Stimulated activated effector memory CD8-positive, alpha-beta T cell treated with anti-CD3 and anti-CD28 coated beads, Interleukin-12 subunit alpha, Interleukin-12 subunit beta, amount 100 ng/mL, for 72 hours (primary cell): Measurements from ENCODE around the gene IGFLR1.

Source experiments
- ATAC-seq: fragments of 150-1000 bp; cut with Tn5 transposase; 2 replicates; pipeline ENCODE4 v1.10.0; 2021
- DNase-seq, 2 donors: peaks; one replicate each; pipeline ENCODE4 v3.0.0; 2021 to 2022; ENCODE audit warnings: low spot score in 2 of 2
- H3K27ac Mint-ChIP-seq: one replicate; pipeline ENCODE4 v1.8.0; 2022; ENCODE audit warnings: mild to moderate bottlenecking, mixed read lengths
- H3K36me3 Mint-ChIP-seq: one replicate; pipeline ENCODE4 v1.8.0; 2022; ENCODE audit warnings: mild to moderate bottlenecking, mixed read lengths
- H3K4me1 Mint-ChIP-seq: one replicate; pipeline ENCODE4 v1.8.0; 2022; ENCODE audit warnings: mixed read lengths
- H3K4me3 Mint-ChIP-seq: one replicate; pipeline ENCODE4 v1.8.0; 2022; ENCODE audit warnings: mild to moderate bottlenecking, mixed read lengths
- H3K9me3 Mint-ChIP-seq: one replicate; pipeline ENCODE4 v1.8.0; 2022; ENCODE audit warnings: mixed read lengths

The IGFLR1 gene

DNA sequence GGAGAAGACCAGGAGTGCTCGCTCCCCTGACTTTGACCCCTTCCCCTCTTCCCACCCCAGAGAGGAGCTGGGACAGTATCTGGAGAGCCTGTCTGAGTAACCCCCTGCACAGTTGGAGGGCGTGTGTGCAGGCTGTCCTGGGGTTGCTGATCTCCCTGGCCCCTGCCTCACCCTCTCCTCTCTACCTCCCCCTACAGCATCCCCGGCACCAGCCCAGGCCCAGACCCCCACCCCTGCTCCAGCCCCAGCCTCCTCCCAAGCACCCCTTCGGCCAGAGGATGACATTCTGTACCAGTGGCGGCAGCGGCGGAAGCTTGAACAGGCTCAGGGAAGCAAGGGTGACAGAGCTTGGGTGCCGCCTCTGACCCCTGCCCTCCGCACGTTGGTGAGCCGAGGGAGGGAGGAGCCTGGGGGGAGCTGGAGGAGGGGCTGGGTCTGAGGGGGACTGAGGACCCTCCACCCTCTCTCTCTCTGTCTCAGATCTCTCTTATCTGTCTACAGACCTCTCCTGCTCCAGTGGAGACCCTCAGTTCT lies 24.4 kb upstream of the IGFLR1 start:
- no peaks in the 10 kb centered on the region for H3K4me1 Mint-ChIP-seq
- peak; percentile 8 for ATAC-seq
- H3K9me3 Mint-ChIP-seq = no peaks in the 10 kb centered on the region
- peaks cover 58% of the 10 kb centered on the region for H3K36me3 Mint-ChIP-seq
- H3K27ac Mint-ChIP-seq = no peak overlapping the region
- H3K4me3 Mint-ChIP-seq = no peak overlapping the region
- DNase-seq = no peak

DNA sequence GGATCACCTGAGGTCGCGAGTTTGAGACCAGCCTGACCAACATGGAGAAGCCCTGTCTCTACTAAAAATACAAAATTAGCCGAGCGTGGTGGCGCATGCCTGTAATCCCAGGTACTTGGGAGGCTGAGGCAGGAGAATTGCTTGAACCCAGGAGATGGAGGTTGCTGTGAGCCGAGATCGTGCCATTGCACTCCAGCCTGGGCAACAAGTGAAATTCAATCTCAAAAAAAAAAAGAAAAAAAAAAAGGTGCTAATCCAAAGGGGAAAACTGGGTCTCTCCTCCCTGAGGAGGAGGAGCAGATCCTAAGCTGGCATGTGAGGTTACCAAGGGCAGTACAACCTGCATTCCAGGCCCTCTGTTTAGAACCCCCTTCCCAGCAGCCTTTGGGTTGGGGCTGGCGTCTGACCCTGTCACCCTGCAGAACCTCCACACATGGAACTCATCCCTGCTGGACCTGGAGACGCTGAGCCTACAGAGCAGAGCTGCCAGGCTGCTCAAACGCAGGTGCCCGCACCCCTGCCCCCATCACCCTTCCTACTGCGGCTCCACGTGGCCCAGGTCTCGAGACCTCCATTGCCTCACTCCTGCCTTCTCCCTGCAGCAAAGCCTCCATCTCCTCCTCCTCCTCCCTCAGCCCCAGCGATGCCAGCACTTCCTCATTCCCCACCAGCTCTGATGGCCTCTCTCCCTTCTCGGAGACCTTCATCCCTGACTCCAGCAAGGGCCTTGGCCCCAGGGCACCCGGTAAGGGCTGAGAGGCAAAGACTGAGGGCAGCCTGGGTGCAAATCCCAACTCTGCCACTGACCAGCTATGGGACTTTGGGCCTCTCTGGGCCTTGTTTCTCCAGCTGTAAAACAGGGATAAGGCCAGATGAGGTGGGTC lies 22.4 kb upstream of the IGFLR1 start:
- ATAC-seq = no peak
- Mint-ChIP-seq H3K4me3 (no peak overlapping the region), H3K9me3 (no peaks in the 10 kb centered on the region), H3K27ac (no peak overlapping the region), H3K4me1 (peaks cover 2% of the 10 kb centered on the region), H3K36me3 (peaks cover 55% of the 10 kb centered on the region)
- DNase-seq = no peak

GRCh38 chr19:35760711-35761349 lies 18.6 kb upstream of the IGFLR1 start:
- peaks cover 57% of the 10 kb centered on the region for H3K36me3 Mint-ChIP-seq
- no peak overlapping the region for H3K27ac Mint-ChIP-seq
- DNase-seq (no peak), ATAC-seq (no peak)
- peaks cover 32% of the 10 kb centered on the region for H3K4me1 Mint-ChIP-seq
- H3K9me3 Mint-ChIP-seq = no peaks in the 10 kb centered on the region
- H3K4me3 Mint-ChIP-seq = no peak overlapping the region

DNA sequence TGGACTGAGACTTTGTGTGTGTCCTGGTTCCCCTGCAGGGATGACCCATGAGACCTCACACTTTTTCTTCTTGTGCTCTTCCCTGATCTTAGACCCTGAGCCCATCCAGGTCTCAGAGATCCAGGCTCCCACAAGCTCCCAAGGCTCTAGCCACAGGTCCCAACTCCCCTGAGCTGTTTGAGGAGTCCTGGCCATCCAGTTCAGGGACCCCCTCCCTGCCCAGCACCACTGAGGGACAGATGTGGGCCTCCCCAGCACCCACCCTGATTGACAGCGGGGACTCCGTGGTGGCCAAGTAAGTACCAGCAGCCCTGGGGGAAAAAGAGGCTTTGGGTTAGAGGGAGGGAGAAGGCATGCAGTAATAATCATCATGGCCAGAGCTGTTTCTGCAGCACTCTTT lies 17.4 kb upstream of the IGFLR1 start:
- H3K4me1 Mint-ChIP-seq = peaks cover 39% of the 10 kb centered on the region
- ATAC-seq (no peak), DNase-seq (no peak)
- H3K36me3 Mint-ChIP-seq = peaks cover 54% of the 10 kb centered on the region
- no peak overlapping the region for H3K27ac Mint-ChIP-seq
- H3K4me3 Mint-ChIP-seq = peak overlapping the region; percentile 93
- no peaks in the 10 kb centered on the region for H3K9me3 Mint-ChIP-seq

DNA sequence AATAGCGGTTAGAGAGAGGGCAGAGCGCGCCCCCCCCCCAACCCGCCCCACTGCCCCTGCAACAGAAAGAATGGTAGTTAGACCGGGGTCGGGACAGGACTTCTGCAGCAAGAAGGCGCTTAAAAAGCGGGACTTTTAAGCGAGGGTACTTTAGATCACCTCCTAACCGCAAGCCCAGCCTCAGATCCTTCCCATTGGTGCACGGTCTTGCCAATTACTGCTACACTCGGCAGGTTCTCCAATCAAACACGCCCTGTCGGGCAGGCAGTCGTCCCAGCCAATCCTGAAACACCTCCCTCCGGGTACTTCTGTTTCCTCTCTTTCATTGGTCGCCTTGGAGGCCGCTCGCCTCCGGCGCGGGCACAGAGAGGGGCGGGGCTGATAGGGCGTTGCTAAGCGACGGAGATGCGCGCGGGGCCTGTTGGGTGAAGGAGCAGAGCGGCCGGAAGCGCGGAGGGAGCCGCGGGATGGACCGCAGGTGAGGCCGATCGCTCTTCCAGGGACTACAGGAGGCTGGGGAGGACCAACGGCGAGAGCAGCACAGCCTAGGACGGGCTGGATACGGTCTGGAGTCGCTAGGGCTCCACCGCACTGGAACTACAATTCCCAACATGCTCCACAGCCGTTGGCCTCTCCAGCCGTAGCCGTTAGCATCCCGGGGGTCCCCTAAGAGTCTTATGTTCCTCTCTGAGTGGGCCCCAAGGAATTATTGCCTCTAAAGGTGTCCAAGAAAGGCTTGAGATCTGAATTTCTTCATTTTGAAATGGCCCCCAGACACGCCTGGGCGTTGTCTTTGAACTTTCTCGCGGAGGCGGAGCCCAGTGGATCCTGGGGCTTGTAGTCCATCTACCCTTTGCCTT lies 15.7 kb upstream of the IGFLR1 start, which contains the start of gene PROSER3:
Gene PROSER3 (plus strand): TSS at position 428 of the 860 bp plus-strand sequence. CDS start 40 bp downstream, at position 468.
- peak within 1 kb of the TSS; percentile 93 for H3K4me3 Mint-ChIP-seq
- peak; percentile 96 to 99 for DNase-seq
- H3K9me3 Mint-ChIP-seq = no peaks in the 10 kb centered on the region
- peak within 1 kb of the TSS; percentile 97 for H3K27ac Mint-ChIP-seq
- ATAC-seq = peak; percentile 97
- H3K36me3 Mint-ChIP-seq = peaks cover 41% of the 10 kb centered on the region
- H3K4me1 Mint-ChIP-seq = peaks cover 40% of the 10 kb centered on the region

GRCh38 chr19:35757231-35757748 lies 15.0 kb upstream of the IGFLR1 start:
- no peaks in the 10 kb centered on the region for H3K9me3 Mint-ChIP-seq
- ATAC-seq = peak; percentile 11
- peak overlapping the region; percentile 93 for H3K4me3 Mint-ChIP-seq
- peaks cover 34% of the 10 kb centered on the region for H3K36me3 Mint-ChIP-seq
- H3K4me1 Mint-ChIP-seq = peaks cover 40% of the 10 kb centered on the region
- DNase-seq = peak in 1 of 2 donors; percentile 71
- H3K27ac Mint-ChIP-seq = peak overlapping the region; percentile 97

DNA sequence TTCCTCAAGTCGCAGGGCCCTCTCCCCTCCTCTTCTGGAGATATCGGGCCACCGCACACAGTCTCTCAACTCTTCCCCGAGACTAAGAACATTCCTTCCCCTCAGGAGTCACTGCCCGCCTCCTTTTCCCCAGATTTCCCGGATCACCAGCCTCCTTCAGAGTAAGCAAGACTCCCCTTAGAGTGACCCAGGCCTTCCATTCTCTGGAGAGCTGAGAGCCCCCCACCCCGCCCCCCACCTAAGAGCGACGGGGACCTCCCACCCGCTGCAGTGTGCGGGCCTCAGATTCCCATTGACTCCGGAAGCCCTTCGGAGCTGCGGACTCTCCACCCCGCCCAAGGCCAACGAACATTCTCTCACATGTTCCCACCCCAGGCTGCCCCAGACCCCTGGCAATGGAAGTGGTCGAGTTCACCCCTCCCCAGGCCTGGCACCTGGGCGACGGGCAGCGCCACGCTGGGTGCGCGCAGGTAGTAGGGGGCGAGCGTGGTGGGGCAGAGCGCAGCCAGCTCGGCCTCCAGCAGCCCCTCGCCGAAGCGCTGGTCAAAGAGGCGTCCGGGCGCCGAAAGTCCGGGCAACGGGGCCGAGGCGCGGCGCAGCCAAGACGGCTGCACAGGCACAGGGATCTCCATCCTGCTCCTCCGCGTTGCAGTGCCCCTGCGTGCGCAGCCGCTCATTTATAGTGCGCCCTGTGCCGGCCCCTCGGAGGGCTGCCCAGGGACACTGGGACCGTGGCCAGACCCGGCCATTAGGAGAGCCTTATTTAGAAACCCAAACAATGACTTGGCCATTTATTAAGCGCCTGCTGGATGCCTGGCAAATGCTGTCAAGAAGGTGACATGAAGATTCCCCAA lies 14.4 kb upstream of the IGFLR1 start, which contains the start of gene HSPB6:
Gene HSPB6 (minus strand): TSS at position 653 of the 854 bp plus-strand sequence. CDS start 21 bp downstream, at position 632.
- H3K4me3 Mint-ChIP-seq = peak within 1 kb of the TSS; percentile 93
- peaks cover 40% of the 10 kb centered on the region for H3K4me1 Mint-ChIP-seq
- H3K27ac Mint-ChIP-seq = peak within 1 kb of the TSS; percentile 97
- ATAC-seq (no peak), DNase-seq (no peak)
- H3K36me3 Mint-ChIP-seq = peaks cover 28% of the 10 kb centered on the region
- no peaks in the 10 kb centered on the region for H3K9me3 Mint-ChIP-seq

DNA sequence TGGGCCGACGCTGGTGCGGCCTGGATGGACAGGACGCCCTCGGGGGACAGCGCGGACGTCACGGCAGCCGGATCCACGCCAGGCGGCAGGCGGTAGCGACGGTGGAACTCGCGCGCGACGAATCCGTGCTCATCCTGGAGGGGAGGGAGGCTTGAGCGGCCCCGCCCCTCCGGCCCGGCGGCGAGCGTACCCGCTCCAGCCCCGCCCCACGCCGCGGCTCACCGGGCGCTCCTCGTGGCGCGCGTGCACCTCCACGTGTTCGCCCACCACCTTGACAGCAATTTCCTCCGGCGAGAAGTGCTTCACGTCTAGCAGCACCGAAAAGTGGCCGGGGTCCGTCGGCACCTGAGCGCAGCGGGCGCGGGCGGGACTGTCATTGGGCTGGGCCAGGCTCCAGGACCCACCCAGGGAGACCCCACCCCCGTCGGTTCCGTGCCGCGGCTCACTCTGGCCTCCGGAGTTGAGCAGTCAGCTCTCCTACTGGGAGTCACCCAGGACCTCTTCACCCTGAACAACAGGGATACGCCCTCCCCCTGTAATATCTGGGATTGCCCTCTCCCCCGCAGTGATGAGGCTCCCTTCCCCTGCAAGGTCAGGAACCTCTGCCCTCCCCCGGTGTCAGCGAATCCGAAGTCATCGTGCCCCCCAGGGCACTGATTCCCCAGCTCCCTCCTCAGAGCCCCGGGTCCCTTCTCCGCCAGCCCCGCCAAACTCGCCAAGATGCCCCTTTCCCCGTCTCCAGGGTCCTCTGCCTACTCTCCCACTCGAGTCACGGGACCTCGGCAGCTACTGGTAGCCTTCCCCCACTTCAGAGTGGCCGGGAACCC lies 13.5 kb upstream of the IGFLR1 start:
- ATAC-seq (no peak), DNase-seq (no peak)
- H3K9me3 Mint-ChIP-seq = no peaks in the 10 kb centered on the region
- H3K27ac Mint-ChIP-seq = no peak overlapping the region
- H3K4me3 Mint-ChIP-seq = peak overlapping the region; percentile 40
- H3K36me3 Mint-ChIP-seq = peaks cover 28% of the 10 kb centered on the region
- H3K4me1 Mint-ChIP-seq = peaks cover 40% of the 10 kb centered on the region

- Mint-ChIP-seq H3K36me3 (peaks cover 28% of the 10 kb centered on the region), H3K4me3 (peak overlapping the region; percentile 19), H3K4me1 (peaks cover 42% of the 10 kb centered on the region), H3K9me3 (no peaks in the 10 kb centered on the region), H3K27ac (no peak overlapping the region)
- ATAC-seq (no peak), DNase-seq (no peak)
Measured at GRCh38 chr19:35755131-35755549, 12.9 kb upstream of the IGFLR1 start.

- DNase-seq = no peak
- H3K27ac Mint-ChIP-seq = no peak overlapping the region
Measured at GRCh38 chr19:35754370-35755130, 12.3 kb upstream of the IGFLR1 start.

DNA sequence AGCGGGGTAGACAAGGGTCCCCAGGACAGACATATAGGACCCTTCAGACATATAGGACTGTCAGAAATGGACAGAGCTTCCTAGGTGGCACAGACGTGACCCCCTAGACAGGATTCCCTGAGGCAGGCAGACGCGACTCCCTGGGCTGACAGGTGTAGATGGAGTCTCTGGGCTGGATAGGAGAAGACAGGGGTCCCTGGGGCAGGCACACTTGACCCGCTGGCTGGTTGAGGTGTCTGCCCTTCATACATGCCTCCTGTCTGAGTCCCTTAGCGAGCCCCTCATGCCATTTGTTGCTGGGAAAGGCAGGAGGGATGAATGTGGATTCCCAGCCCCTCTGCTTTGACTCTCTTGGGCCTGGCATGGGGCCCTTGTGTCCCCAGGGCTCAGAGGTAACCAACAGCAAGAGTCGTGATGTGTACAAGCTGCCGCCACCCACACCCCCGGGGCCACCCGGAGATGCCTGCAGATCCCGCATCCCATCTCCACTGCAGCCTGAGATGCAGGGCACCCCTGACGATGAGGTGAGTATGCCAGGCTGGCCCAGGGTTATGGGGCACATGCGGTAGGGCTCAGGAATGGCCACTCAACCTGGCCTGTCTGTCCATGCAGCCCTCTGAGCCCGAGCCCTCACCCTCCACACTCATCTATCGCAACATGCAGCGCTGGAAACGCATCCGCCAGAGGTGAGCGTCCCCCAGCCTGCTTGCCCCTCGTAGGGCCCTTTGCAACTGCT lies 11.6 kb upstream of the IGFLR1 start:
- Mint-ChIP-seq H3K9me3 (no peaks in the 10 kb centered on the region), H3K27ac (no peak overlapping the region), H3K4me1 (peaks cover 45% of the 10 kb centered on the region), H3K4me3 (no peak overlapping the region), H3K36me3 (peaks cover 23% of the 10 kb centered on the region)
- ATAC-seq (no peak), DNase-seq (no peak)

More at GRCh38 chr19:35754370-35755130, 12.3 kb upstream of the IGFLR1 start:
- peaks cover 26% of the 10 kb centered on the region for H3K36me3 Mint-ChIP-seq
- H3K4me1 Mint-ChIP-seq = peaks cover 45% of the 10 kb centered on the region
- peak overlapping the region; percentile 19 for H3K4me3 Mint-ChIP-seq
- ATAC-seq = no peak
- no peaks in the 10 kb centered on the region for H3K9me3 Mint-ChIP-seq

- ATAC-seq = no peak
- no peak for DNase-seq
- Mint-ChIP-seq H3K9me3 (no peaks in the 10 kb centered on the region), H3K27ac (no peak overlapping the region), H3K4me3 (no peak overlapping the region), H3K36me3 (peaks cover 27% of the 10 kb centered on the region), H3K4me1 (peaks cover 51% of the 10 kb centered on the region)
Measured at GRCh38 chr19:35752746-35753350, 10.6 kb upstream of the IGFLR1 start.
